ENCODE results near the gene CELF3. TPM values are rescaled to one million over a fixed set of nuclear protein-coding genes. Genes with fewer than 3 reads are reported as not detected.

Gene CELF3
- total and polyA plus RNA-seq, 2 of the 4 experiments (the other 2 are of a cell fraction) = not detected

DNA sequence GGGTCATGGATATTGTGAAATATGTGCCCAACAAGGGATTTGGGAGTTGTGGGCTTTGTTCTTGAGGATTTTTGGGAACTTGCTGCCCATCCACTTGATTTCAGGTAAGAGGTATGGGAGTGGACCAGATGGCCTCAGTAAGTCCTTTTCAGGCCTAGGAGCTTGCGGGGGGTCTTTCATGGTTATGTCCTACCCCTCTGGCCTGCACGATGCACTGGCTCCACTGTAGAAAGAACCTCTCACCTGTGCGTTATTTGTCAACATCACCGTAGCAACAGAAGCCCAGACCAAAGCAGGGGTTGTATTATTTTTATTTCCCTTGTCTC lies 13.3 kb upstream of the CELF3 start:
- intact Hi-C loops (cut with micrococcal nuclease) = no loop called here
- Histone ChIP-seq H3K27me3 (ENCODE audit: control insufficient read depth, insufficient read depth, low read length) (peaks cover 53% of the 10 kb centered on the region), H3K36me3 (ENCODE audit: control insufficient read depth, insufficient read depth, low read length) (no peaks in the 10 kb centered on the region), H3K14ac (replicated peaks; ENCODE audit: low read depth, low read length) (no peak overlapping the region), H3K79me1 (ENCODE audit: low read depth in 1 of 2, low read length in 2 of 2) (no peaks in the 10 kb centered on the region), H4K5ac (ENCODE audit: low read depth, low read length) (no peak overlapping the region), H3K4ac (ENCODE audit: low read depth, low read length) (no peak overlapping the region), H3K9ac (ENCODE audit: low read depth, low read length) (no peak overlapping the region), H3K4me2 (ENCODE audit: low read depth, low read length) (no peak overlapping the region), H4K8ac (ENCODE audit: low read depth in 2 of 2, low read length in 2 of 2) (no peak overlapping the region), H2AK5ac (ENCODE audit: low read depth, low read length) (no peak overlapping the region), H2BK20ac (ENCODE audit: low read depth, low read length) (no peak overlapping the region), H3K9me3 (ENCODE audit: control insufficient read depth, insufficient read depth, low read length) (no peaks in the 10 kb centered on the region), H2AK9ac (replicated peaks; ENCODE audit: low read depth, low read length, poor library complexity) (no peak overlapping the region), H4K20me1 (ENCODE audit: insufficient read depth, low read length) (no peaks in the 10 kb centered on the region), H3K4me3 (ENCODE audit: insufficient read depth, low read depth, low read length) (no peak overlapping the region), H2AFZ (replicated peaks; ENCODE audit: low read length, poor library complexity) (no peak overlapping the region), H3K56ac (ENCODE audit: extremely low read depth, insufficient read depth, low read length) (no peak overlapping the region), H2BK15ac (ENCODE audit: low read depth, low read length) (no peak overlapping the region), H4K91ac (ENCODE audit: insufficient read depth, low read depth, low read length) (no peak overlapping the region), H3K27ac (ENCODE audit: insufficient read depth, low read length) (no peak overlapping the region), H2BK120ac (ENCODE audit: low read depth, low read length) (no peak overlapping the region), H3K18ac (ENCODE audit: low read depth, low read length) (no peak overlapping the region), H2BK5ac (ENCODE audit: low read depth, low read length, poor library complexity, severe bottlenecking) (no peak overlapping the region), H3K4me1 (ENCODE audit: control insufficient read depth, insufficient read depth, low read length) (peaks cover 2% of the 10 kb centered on the region; the same call in 1 of the 2 replicates), H3K23ac (ENCODE audit: low read depth, low read length) (no peak overlapping the region), H3K9me1 (ENCODE audit: insufficient read depth, low read length) (no peaks in the 10 kb centered on the region)
- ChIA-PET CTCF (no interaction called here), POLR2A (ENCODE audit: unreplicated experiment) (no interaction called here)
- in situ Hi-C loops (cut with MboI; ENCODE audit: low sequenced_read_pairs) = loop anchor here (10.0 kb wide), 1 partner anchor 195 kb away; no protein-coding TSS in a partner anchor
- TF ChIP-seq CHD1 (IDR thresholded peaks at IDR 0.05; ENCODE audit: low read depth, low read length) = no peak
- TF ChIP-seq RFX5 (IDR thresholded peaks at IDR 0.05; ENCODE audit: low read depth, low read length) = no peak
- TF ChIP-seq, protein P1, sequence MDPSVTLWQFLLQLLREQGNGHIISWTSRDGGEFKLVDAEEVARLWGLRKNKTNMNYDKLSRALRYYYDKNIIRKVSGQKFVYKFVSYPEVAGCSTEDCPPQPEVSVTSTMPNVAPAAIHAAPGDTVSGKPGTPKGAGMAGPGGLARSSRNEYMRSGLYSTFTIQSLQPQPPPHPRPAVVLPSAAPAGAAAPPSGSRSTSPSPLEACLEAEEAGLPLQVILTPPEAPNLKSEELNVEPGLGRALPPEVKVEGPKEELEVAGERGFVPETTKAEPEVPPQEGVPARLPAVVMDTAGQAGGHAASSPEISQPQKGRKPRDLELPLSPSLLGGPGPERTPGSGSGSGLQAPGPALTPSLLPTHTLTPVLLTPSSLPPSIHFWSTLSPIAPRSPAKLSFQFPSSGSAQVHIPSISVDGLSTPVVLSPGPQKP (IDR thresholded peaks at IDR 0.05; ENCODE audit: borderline replicate concordance, low read depth, low read length) = no peak
- TF ChIP-seq NFE2L2 (IDR thresholded peaks at IDR 0.05; ENCODE audit: low read depth, low read length) = no peak
- TF ChIP-seq FOS (IDR thresholded peaks at IDR 0.05; ENCODE audit: low read depth, low read length) = no peak
- no peak for TF ChIP-seq RCOR1 (IDR thresholded peaks at IDR 0.05; ENCODE audit: insufficient replicate concordance, low read length)
- no peak; the same call in 1 of the 2 replicates for TF ChIP-seq CEBPB (IDR thresholded peaks at IDR 0.05; ENCODE audit: low read depth, low read length)
- no peak for TF ChIP-seq MAZ (IDR thresholded peaks at IDR 0.05; ENCODE audit: borderline replicate concordance, low read depth, low read length)
- no peak for ATAC-seq (ENCODE audit: low read depth)
- dilution Hi-C loops (cut with HindIII; ENCODE audit: low sequenced_read_pairs, unreplicated experiment) = no loop called here
- WGBS, 2 experiments (ENCODE audit: extremely low coverage in 2 of 2, insufficient read length in 1 of 2) = 100% methylated on average over 1 of the region's 4 CpGs; no CpG with 5 or more reads in 1 of the 2 experiments
- DNase-seq = no peak
- BruUV-seq (replicated peaks) = no TSS peak
